Suppressor macrophage treated with lipopolysaccharide for 1 hour (primary cell): Measurements from ENCODE around the gene HSP90AA1.
"Not testable (repeated sequence)": the region's sequence is repeated elsewhere in the genome, so short reads cannot be mapped to it uniquely, and the experiment has no call there.

Source experiments
- DNase-seq, 3 donors: peaks; one replicate each; pipeline ENCODE4 v3.0.0-alpha.2; 2020 to 2022

Gene HSP90AA1

DNA sequence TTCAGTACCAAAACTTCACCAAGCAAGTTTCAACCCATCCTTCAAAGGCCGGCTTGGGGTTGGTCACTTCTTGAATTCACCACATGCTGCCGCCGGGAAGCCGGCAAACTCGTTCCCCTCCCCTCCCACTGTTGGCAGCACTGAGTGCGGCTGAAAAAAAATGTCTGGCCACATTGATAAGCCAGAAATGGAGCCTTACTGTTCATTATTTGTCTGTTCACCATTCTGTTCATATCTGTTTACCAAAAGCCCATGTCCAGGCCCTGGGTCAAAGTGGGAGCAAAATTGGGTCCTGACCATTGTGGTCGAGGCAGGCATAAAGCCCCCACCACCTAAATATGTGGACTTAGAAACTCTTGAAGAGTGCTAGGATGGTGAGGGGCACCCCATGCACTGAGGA lies 7.3 kb upstream of the HSP90AA1 start:
- DNase-seq, result no peak

DNA sequence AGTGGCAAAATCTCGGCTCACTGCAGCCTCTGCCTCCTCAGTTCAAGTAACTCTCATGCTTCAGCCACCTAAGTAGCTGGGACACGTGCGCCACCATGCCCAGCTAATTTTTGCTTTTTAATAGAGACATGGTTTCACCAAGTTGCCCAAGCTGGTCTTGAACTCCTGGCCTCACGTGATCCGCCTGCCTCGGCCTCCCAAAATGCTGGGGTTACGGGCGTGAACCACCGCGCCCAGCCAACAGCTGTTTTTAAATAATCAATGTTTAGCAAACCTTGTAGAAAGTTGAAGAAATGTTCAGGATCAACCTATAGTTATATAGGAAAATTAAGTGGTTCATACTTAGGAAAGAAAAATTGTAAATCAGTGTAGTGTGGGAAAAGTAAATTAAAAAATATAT lies 6.0 kb upstream of the HSP90AA1 start:
- no peak for DNase-seq

DNA sequence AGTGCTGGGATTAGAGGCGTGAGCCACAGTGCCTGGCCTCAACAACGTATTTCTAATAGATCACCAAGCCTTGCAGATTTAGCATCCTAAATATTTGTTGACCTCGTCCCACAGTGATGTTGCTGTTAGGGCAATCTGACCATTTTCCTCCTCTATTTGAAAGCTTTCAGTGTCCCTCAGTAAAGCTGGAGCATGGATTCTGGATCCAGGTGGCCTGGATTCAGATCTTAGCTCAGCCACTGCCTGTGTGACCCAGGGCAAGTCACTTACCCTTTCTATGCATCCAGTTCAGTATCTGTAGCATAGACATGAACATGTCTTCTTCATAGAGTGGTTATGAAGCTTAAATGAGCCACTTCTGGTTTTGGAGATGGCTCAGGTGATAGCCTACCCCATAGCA lies 3.9 kb upstream of the HSP90AA1 start:
- DNase-seq, result no peak

DNA sequence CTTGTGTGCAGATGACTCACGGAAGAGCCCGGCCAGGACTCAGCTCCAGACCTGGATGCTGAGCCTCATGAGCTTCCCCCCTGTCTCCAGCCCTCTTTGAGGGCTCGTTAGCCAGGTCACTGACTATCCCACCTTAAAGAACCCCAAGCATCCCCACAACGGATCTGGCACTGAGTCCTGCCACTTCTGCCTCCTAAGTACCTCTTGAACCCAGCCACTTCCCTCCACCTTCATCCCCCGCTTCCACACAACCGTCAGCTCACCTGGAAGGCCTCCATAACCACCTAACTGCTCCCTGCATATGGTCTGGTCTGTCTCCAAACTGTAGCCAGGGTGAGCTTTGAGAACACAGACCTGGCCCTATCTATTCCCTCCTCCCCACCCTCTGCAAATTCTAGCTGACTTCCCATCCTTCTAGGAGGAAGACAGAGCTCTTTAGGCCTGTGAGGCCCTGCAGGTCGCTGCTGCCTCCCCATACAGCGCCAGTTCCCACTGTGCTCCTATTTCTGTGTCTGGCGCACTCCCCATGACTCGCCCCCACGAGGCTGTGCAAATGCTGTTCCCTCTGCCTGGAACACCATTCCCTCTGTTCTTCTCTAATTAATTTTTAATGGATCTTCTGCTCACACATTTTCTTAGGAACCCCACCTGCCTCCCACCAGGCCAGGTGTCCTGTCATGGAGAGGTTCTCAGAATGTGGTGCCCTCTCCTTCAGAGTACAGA lies 2.9 kb upstream of the HSP90AA1 start:
- no peak for DNase-seq

DNA sequence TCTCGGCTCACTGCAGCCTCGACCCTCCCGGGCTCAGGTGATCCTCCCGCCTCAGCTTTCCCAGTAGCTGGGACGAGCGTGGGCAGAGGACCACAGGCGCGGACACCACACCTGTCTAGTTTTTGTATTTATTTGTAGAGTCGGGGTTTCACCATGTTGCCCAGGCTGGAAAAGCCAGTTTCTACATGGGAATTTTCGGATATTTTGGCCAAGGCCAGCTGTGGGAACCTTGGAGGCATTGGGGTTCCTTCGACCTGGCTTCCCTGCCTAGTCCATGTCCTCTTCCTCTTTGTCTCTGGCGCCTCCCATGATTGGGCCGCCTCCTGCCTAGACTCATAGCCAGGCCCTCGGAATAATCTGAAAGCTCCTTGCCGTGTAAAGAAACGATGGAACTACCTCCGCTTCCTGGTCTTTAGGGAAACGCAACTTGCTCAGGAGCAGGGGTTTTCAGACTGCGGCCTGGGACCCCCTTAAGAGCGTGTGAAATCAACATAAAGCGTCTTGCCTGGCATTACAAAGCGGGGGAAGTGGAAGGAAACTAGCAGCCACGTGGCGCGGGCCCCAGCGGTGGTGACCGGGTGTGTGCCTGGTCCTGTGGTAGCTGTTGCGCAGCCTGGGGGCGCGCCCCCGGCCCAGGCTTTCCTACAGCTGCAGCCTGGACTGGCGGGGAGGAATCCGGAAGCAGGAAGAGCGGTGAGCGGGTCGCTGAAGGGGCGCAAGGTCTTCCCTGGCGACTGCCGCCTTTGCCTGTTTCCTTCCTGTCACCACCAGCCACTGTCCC lies 1.4 kb upstream of the HSP90AA1 start:
- DNase-seq, result peak; percentile 72 to 88 (median 77)

DNA sequence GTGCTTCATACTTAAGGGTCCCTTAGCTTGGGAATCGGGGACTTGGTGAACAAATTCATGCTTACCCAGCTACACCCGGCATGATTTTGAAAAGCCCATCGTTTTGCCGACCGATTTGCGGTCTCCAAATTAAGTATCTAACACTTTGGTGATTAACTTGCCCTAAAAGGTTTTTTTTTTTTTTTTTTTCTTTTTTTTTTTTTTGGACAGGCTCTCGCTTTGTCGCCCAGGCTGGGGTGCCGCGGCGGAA lies 843 bp upstream of the HSP90AA1 start:
- DNase-seq, result no peak

DNA sequence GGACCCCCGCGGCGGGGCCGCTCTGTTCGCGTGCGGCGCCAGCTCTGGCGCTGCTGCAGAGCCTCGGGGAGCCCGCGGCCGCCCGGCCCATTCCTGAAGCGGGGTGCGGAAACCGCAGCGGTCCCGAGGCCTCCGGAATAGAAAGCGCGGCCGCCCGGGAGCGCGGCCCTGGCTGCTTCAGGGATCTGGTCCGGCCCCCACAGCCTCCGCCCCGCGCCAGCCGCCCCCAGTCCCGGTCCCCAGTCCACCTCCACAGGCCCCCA lies 204 bp downstream of the HSP90AA1 start:
- no peak for DNase-seq

DNA sequence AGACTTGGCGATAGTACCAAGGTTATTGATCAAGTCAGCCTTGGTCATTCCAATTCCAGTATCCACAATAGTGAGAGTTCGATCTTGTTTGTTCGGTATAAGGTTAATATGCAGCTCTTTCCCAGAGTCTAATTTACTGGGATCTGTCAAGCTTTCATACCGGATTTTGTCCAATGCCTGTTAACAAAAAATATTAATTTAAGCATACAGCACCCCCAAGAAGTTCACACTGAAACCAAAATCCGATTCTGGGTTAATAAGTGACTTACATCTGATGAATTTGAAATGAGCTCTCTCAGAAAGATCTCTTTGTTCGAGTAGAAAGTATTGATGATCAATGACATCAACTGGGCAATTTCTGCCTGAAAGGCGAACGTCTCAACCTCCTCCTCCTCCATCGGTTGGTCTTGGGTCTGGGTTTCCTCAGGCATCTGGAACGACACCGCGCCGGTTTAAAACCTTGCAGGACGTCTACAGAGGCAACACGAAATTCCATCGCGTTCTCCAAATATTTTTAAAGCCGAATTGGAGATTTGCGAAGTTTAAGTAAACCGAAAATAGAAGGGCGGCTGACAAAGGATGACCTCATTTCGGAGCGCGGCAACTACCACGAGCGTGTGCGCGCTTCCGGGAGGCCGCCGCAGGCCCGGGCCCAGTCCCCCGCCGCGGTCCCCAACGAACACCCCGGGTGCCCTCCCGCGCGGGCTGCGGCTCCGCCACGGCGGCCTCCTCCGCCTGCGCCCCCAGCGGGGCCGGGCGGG lies 716 bp downstream of the HSP90AA1 start:
- DNase-seq, result peak; percentile 81 to 90 (median 83)

DNA sequence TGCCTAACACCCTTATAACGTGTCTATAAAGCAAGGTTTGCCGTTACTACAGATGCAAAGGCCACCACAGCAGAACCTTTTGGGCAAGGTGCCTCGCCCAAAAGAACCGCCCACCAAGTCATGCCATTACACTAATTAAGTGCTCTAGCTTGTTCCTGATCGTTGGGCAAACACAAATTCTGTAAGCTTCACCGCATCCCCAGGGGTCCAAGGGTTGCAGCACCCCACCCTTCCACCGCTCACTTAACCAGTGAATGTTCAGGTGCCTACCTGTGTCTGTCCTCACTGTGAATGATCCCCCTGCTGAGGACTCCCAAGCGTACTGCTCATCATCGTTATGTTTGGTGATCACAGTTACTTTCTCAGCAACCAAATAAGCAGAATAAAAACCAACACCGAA lies 1.4 kb downstream of the HSP90AA1 start:
- DNase-seq, result no peak

DNA sequence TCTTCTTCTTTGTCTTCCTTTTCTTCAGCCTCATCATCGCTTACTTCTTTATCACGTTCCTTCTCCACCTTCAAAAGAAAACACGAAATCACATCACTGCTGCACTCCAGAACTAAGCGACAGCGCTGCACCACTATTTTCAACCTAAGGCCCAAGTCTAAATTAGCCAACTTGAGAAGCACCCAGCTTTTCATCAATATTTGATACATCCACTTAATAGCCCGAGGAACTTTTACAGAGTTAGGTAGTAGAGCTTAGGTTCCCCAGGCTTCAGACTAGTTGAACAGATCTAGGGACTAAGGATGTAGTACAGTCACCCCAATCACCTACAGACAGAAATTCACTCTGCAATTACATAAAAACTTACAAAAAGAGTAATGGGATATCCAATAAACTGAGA lies 1.9 kb downstream of the HSP90AA1 start:
- DNase-seq, result no peak

DNA sequence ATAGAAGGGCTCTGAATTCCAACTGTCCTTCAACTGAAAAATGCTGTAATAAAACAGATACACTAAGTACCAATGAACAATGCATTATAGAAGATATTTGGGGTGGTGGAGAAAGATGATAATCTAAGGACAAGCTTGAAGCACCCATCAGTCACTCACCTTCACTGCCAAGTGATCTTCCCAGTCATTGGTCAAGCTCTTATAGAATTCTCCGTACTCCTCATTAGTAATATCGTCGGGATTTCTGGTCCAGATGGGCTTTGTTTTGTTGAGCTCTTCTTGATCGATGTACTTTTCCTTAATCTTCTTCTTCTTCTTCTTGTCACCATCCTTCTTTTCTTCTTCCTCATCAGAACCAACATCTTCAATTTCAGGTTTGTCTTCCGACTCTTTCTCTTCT lies 2.3 kb downstream of the HSP90AA1 start:
- not testable (repeated sequence) for DNase-seq

DNA sequence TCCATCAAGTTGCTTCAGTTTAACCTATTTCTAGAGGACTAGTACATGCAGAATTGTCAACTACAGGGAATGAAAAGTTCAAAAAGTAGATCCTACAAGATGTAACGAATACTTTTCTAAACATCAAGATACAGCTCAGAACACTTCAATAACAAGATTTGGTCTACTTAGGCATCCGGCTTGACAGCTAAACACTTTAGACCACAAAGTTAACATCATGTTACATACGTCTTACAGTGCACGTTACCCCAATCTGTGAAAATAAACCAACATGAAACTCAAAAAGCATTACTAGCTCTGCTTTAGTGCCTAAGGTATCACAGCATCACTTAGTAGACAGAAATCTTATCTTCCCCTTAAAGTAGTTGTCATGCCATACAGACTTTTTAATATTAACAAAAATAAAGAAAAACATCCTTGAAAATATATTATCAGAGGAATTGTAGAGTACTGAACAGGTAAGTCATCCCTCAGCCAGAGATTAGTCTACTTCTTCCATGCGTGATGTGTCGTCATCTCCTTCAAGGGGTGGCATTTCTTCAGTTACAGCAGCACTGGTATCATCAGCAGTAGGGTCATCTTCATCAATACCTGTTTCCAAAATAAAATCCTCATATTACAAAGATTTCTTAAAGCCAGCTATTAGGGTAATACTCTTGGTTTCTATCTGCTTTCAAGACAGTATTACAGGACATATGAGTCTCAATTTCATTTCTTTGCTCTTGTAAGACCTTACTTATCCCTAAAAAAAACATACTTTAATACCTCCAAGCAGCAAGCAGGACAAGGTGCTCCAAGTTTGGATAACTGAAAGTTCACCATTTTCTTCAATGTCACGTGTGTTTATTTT lies 5.4 kb downstream of the HSP90AA1 start:
- DNase-seq, result no peak

DNA sequence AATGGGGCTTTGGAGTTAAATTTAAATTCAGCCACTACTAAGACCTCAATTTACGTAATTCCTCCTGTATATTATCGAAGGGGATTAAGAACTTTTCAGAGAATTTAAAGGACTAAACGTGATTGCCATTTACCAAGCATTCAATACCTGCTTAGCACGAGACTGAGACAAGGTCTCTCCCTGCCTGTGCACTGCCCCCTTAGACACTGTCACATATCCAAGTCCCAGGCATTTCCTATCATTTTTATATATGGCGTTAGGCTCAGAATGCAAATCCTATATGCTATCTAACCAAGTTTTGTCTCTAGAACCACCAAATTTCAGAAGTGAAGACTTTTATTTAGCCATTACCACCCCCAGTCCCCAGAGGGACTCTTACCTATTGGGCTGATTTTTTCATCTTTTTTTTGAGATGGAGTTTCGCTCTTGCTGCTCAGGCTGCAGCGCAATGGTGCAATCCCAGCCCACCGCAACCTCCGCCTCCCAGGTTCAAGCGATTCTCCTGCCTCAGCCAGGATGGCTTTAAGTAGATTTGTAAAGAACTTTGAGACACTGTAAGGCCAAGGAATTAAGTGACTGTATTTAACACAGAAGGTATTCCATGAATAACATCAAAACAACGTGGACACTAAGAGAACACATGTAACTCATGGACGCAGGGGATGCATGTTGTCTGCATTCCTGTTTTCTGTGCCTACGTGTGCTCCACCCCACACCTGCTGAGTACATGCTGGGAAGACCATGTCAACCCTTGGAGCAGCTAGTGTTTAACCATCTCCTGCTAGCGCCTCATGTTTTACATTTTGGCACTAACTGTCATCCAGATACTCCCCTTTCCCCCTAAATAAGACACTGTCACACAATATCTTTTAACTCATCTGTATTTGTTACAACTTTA lies 6.4 kb downstream of the HSP90AA1 start:
- DNase-seq, result no peak

DNA sequence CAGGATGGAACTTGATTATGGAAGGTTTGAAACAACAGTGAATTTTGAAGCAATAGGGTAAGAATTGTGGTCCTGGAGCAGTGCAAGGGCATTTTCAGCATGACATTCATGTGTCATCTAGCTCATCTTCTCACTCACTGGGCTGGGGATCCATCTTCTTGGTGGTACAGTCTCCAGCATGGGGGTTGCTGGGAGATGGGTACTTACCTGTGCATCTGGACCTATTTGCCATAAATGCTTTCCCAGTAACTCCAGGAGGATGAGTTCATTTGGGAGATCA lies 7.2 kb downstream of the HSP90AA1 start:
- no peak for DNase-seq

DNA sequence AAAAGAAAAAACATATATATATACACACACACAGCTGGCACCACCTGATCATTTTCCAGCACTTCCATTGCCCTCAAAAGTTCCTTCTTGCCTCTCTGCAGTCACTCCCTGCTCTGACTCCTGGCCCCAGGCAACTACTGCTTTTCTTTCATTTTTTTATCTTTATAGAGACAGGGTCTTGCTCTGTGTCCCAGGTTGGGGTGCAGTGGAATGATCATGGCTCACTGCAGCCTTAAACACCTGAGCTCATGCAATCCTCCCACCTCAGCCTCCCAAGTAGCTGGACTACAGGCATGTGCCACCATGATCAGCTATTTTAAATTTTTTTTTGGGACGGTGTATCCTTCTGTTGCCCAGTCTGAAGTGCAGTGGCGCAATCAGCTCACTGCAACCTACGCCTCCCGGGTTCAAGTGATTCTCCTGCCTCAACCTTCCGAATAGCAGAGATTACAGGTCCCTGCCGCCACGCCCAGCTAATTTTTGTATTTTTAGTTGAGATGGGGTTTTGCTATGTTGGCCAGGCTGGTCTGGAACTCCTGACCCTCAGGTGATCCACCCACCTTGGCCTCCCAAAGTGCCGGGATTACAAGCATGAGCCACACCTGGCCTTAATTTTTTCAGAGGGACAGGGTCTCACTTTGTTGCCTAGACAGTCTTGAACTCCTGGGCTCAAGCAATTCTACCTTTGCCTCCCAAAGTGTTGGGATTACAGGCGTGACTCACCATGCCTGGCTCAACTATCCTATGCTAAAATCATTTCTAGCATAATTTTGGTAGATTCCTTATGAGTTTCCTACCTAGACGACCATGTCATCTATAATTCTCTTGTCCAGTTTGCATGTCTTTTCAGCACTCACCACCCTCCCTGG lies 7.8 kb downstream of the HSP90AA1 start:
- no peak for DNase-seq

DNA sequence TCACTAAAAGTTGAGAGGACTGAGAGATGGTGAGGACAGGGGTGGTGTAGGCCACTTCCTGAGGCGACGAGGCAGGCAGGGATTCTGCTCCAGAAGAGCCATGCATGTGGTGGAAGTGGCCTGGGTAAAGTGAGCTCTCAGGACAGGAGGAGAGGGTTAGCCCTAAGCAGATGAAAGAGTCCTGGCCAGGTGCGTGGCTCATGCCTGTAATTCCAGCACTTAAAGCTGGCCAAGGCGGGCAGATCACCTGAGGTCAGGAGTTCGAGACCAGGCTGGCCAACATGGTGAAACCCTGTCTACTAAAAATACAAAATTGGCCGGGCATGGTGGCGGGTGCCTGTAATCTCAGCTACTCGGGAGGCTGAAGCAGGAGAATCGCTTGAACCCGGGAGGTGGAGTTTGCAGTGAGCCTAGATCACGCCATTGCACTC lies 8.5 kb downstream of the HSP90AA1 start:
- DNase-seq, result not testable (repeated sequence)

DNA sequence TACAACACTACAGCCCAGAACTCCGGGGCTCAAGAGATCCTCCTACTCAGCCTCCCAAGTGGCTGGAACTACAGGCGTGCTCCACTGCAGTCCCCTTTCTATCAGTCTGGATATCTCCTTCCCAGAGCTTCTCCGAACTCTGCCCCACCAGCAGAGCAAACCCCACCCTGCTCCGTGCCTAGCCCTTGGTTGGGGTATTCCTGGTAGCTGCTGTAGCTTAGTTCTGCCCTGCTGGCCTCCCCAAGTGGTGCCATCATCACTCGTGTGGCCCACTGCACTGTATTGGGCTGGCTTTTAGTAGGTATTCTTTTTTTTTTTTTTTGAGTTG lies 9.5 kb downstream of the HSP90AA1 start:
- DNase-seq, result no peak

DNA sequence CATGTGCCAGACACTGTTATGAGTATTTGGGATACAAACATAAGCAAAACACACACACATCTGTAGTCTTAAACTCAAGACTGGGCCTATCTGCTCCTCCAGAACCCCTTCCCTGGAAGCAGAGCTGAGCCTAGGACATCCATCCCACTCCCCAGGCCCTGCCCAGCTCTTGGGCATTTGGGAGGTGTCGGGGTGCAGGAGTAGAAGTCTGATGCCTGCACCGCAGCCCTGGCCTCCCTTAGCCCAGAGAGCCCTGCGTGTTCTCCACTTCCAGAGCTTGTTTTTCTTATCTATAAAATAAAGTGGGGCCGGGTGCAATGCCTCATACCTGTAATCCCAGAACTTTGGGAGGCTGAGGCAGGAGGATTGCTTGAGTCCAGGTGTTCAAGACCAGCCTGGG lies 11.7 kb downstream of the HSP90AA1 start:
- no peak for DNase-seq

DNA sequence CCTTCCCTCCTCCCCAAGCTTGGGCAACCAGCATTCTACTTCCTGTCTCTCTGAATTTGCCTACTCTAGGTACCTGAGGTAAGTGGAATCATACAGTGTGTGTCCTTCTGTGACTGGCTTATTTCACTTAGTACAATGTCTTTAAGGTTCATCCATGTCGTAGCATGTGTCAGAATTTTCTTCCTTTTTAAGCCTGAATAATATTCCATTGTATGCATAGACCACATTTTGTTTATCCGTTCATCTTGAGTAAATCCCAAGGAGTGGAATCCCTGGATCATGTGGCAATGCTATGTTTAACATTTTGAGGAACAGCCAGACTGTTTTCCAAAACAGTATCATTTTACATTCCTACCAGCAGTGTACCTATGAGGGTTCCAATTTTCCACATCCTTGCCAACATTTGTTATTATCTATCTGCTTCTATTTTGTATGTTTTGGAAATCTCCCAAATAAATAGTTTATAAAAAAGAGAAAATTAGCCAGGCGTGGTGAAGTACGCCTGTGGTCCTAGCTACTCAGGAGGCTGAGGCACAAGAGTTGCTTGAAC lies 12.4 kb downstream of the HSP90AA1 start:
- DNase-seq, result no peak

DNA sequence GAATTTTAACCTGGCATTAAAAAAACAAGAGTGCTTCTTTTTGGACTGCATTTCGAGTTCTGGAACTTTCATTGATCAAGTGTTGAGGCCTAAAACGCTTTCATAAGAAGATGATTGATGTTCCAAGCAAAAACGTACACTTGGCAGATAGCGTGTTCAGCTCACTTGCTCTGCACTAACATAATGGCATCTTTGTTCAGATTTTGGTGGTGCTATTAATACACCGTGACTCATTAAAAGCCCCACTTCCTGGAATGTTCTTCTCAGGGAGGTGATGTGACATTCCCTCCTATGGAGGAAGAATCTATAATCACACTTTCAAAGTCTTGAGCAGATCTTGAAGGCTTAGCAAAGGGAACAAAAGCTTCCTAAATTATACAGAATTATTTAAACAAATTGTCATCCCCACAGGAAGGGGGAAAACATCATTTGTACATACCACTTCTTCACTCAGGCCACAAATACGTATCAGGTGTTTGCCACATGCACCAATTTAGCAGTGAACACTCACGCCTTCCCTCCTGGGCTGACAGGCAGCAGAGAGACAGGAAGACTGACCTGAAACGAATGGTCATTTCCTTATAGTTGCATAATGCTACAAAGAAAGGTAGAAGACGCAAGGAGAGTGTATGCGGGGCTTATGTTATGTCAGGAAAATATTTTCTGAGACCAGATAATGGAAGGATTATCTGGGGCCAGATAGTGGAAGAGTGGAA lies 15.4 kb downstream of the HSP90AA1 start:
- peak in 1 of 3 donors; percentile 17 for DNase-seq

DNA sequence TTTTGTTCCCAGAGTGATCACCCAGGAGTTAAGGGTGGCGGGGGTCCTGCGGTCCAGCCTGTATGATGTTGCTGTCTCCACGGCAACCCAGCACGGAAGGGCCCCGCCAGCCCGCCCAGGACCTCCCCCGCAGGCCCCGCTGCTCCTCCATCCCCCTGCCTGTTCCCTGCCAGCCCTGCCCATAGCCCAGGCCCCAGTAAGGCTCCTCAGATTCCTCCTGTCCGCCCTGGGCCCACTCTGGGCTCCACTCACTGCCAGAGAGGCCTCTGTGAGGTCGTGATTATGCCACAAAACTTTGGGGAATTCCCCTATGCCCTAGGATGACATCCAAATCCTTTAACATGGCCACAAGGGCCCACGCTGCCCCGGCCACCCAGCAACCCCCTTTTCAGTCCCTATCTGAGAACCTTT lies 20.8 kb downstream of the HSP90AA1 start:
- DNase-seq, result peak; percentile 37 to 53 (median 47)
